ENCODE measurements around the gene DOC2B.
"Not testable (repeated sequence)": the region's sequence is repeated elsewhere in the genome, so short reads cannot be mapped to it uniquely, and the experiment has no call there.

Gene DOC2B

DNA sequence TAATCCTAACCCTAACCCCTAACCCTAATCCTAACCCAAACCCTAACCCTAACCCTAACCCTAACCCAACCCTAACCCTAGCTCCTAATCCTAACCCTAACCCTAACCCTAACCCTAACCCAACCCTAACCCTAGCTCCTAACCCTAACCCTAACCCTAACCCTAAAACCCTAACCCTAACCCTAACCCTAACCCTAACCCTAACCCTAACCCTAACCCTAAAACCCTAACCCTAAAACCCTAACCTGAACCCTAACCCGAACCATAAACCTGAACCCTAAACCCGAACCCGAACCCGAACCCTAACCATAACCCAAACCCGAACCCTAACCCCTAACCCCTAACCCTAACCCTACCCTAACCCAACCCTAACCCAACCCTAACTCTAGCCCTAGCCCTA, 68.3 kb downstream of the DOC2B start:
- H3K36me3 ChIP-seq (ENCODE audit: control insufficient read depth in 2 of 2, insufficient read depth in 2 of 2, low read length in 2 of 2); H3K4me3 ChIP-seq (ENCODE audit: low read length in 2 of 2); H3K9ac ChIP-seq (ENCODE audit: low read length in 2 of 2); H3K9me3 ChIP-seq (ENCODE audit: control insufficient read depth in 2 of 2, low read length in 2 of 2); H3K27me3 ChIP-seq (ENCODE audit: control insufficient read depth in 1 of 2, insufficient read depth in 2 of 2, low read length in 2 of 2); H3K4me1 ChIP-seq (ENCODE audit: control insufficient read depth, insufficient read depth, low read length); H3K27ac ChIP-seq (ENCODE audit: low read length): not testable (repeated sequence)
